Ishikawa (cell line): Measurements from ENCODE around the gene NPTX1.

Experiments used
- EP300 ChIP-seq: IDR thresholded peaks from 2 replicates; pipeline ENCODE4 v1.6.1; 2012; ENCODE audit warnings: borderline replicate concordance
- MAX ChIP-seq: IDR thresholded peaks from 2 replicates; pipeline ENCODE4 v1.6.1; 2012
- TAF1 ChIP-seq: IDR thresholded peaks from 2 replicates; pipeline ENCODE4 v1.6.1; 2012; ENCODE audit warnings: low read depth, mild to moderate bottlenecking
- TCF12 ChIP-seq: IDR thresholded peaks from 2 replicates; pipeline ENCODE4 v1.6.1; 2012; ENCODE audit warnings: low read depth
- TEAD4 ChIP-seq: IDR thresholded peaks from 2 replicates; pipeline ENCODE4 v1.6.1; 2012

DNA sequence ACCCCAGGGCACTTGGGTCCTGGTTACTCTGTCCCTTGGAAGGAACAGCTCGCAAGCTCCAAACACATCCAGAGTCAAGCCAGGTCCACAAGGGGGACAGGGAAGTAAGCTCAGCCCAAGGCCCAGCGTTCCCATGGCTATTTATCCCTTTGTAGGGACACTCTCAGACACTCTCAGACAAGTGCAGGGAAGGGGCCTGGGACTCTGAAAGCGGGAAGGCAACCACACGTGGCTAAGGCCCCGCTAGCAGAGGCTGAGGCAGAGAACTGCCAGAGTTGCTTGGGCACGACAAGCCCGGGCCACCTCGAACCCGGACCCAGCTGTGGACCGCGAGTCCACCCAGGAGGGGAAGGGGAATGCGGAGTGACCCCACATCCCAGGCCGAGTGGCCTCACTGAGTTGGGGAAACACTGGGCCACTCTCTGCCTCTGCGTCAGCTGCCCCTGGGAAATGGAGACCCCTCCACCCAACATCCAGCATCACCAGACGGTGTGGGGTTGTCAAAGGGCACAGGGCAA, 10.2 kb downstream of the NPTX1 start:
- no peak for TF ChIP-seq MAX
- no peak for TF ChIP-seq TCF12
- no peak for TF ChIP-seq TAF1
- no peak for TF ChIP-seq EP300
- no peak for TF ChIP-seq TEAD4
